Measurements from ENCODE around the gene FMN1.

Gene FMN1

GRCh38 chr15:33197636-33198035 lies 3.1 kb upstream of the FMN1 start:
- DNase-seq: no peak

DNA sequence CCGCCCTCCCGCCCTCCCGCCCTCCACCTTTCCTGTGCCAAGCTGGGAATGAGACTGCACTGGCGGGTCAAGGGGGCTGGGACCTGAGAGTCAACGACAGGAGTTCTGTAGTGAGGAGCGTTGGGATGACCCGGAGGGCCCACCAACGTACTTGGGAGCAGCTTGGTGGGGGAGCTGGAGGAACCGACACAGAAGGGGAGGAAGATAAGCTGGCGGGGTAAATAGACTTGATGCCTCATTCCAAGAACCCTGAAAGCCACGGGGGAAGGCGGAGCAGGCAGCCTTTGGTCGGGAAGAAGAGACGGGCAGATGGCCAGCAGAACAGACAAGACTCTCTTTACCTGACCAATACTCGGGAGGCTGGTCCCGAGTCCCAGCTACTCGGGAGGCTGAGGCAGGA lies 277 bp downstream of the FMN1 start:
- DNase-seq: no peak

GRCh38 chr15:33191591-33191990 lies 2.9 kb downstream of the FMN1 start:
- DNase-seq: no peak

DNA sequence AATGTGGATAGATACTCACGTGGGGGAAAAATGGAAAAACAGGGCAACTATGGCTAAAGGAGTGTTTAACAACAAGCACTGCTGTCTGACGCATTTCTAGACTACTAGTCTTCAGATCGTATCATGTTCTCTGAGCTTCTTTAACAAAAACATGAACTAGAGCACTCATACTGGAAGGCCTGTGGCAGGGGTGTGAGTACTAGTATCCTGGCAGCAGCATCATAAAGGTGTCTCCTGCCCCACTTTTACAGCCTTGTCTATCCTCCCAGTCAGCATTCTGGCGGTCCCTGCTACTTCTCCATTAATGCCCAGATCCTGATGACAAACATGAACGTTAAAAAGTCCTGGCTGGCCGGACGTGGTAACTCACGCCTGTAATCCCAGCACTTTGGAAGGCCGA lies 4.0 kb downstream of the FMN1 start:
- DNase-seq: no peak

DNA sequence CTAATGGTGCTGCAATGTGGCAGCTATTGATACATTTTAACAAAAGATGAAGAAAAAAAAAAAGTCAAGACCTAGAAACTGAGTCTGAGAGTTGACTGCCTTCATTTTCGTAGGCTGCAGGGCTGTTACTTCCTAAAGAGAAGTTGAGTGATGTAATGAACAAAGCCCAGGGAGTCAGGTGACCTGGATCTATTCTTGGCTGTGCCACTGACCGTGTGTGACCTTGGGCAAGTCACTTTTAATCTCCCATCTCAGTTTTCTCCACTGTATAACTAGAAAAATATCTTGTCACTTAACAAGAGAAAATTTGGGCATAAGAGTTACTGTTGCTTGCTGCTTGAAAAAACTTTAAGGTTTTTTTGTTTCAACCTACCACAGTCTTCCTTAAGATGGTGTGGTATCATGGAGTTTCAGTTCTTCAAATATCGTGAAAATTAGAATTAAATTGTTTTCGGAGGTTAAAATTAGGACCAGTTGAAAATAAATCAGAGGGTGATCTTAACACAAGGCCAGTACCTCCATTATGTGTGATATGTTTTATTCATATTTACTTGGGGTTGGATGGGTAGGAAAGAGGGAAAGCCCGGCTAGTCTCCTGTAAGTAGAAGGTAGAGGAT lies 5.8 kb downstream of the FMN1 start:
- DNase-seq: peak; percentile 67

DNA sequence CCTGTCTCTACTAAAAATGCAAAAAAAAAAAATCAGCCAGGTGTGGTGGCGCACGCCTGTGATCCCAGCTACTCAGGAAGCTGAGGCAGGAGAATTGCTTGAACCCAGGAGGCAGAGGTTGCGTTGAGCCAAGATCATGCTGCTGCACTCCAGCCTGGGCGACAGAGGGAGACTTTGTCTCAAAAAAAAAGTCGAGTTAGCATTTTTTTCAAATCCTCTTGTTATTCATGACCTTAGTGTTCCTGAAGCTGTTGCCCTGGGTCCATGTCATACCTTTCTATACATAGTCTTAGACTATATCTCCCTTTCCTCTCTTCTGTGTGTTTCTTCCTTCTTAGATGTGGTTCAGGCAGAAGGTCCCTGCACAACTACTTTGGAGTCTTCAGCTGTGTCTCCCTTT lies 6.4 kb downstream of the FMN1 start:
- no peak for DNase-seq

DNA sequence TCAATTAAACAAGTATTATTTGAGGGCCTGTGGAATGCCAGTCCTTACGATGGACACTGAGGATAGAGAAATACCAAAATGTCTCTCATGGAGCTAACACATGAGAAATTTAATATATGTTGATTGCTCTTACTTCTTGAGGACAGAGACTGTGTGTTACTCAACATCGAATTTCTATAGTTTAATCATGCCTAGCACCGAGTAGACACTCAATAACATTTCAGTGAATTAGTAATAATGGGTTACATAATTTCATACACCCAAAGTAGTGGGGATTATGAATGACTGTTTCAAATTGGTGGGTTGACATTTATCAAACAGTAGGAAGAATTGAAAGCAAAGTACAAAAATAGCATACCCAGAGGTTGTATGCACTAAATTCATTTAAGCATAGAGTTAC lies 11.2 kb downstream of the FMN1 start:
- DNase-seq: no peak

DNA sequence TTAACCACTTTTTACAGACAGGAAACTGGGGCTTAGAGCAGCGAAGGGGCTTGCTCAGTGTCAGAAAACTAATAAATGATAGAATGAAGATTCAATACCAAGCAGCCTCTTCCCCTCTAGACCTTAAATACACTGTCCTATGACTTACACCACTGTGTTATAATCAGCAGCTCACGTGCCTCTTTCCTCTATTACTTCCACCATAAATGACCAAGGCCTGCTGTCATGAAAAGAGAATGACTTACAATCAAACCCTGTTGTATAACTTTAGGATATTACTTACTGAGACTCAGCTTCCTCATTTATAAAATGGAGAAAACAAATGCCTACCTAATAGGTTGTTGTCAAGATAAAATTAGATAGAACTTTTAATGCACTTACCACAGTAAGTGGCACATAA lies 11.6 kb downstream of the FMN1 start:
- DNase-seq: peak; percentile 72

GRCh38 chr15:33182278-33182905 lies 12.1 kb downstream of the FMN1 start:
- DNase-seq: no peak

GRCh38 chr15:33179874-33180273 lies 14.6 kb downstream of the FMN1 start:
- no peak for DNase-seq

DNA sequence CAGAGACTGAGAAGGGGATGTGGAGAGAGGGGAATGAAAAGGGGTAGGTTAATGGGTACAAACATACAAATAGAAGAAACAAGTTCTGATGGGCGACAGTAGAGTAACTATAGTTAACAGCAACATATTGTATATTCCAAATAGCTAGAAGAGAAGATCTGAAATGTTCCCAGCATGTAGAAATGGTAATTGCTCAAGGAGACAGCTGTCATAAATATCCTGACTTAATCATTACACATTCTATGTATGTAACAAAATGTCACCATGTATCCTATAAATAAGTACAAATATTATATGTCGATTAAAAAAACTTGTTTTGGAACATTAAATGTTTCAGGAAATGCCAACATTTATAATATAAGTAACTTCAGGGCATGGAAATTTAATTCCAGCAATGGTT lies 23.3 kb downstream of the FMN1 start:
- no peak for DNase-seq

DNA sequence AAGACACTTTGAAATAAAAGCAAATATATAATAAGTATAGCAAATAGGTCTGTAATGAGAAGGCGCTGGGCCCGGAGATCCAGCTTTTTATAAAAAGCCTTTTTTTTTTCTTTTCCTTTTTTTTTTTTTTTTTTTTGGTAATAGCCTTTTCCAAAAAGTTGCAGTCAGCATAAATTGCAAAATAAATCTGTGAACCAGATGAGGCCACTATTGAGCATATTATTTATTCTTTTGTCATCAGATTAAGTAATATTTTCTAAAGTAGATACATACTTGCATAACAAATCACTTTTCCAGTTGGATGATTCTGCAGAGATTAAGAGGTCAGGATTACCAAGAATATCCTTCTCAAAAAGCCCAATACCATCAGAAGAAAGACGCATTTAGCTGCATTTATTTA lies 24.9 kb downstream of the FMN1 start:
- no peak for DNase-seq

- DNase-seq: no peak
These were observed 26.1 kb downstream of the FMN1 start for GRCh38 chr15:33168444-33168843.

DNA sequence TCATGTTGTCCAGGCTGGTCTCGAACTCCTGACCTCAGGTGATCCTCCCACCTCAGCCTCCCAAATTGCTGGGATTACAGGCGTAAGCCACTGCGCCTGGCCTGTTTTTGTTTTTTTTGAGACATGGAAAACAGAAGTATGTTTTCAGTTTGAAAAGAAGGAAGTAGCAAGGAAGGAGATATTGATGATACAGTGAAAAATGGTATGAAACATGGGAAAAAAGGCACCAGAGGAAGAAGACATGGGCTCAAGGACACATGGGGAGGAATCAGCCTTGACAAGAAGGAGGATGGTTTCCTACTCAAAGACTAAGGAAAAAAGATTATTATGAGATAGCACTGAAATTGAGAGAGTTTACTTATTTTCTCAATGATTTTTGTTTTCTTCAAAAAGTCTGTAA lies 30.7 kb downstream of the FMN1 start:
- peak; percentile 30 for DNase-seq

GRCh38 chr15:33161209-33161608 lies 33.3 kb downstream of the FMN1 start:
- DNase-seq: no peak

GRCh38 chr15:33160581-33161165 lies 33.8 kb downstream of the FMN1 start:
- peak; percentile 23 for DNase-seq

DNA sequence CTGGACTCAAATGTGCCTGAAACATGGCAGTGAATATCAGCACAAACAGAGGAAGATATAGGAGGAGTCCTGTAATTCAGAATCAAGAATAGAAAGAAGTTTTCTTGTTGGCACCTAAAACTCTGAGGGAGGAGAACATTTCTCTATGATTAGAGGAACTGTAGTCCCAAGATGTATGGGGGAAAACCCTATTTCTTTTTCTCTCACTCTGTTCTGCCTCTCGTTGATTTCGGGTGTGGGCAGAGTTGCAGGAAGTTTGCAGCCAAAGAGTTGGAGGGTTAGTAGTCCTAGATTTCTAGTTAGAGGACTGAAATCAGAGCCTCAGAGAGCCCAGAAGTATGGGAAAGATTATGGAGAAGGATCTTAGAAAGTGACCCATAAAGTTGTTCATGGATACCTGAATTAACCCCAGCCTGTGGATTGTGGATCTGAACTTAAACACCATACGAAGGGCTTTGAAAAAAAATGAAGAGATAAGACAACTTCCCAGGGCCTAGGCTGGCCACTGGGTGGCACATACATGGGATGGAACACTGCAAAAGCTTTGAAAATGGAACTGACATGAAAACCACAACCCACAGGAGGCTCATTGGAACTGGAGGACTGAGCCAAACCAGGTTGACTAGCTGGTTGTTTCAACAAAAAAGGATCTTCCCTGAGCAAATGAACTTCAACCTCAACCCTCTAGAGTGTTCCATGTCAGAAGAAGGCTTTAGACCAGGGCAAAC lies 34.6 kb downstream of the FMN1 start:
- DNase-seq: peak; percentile 64

- DNase-seq: peak; percentile 91
These were observed 36.1 kb downstream of the FMN1 start for GRCh38 chr15:33158366-33158765.

- DNase-seq: peak; percentile 79
These were observed 37.0 kb downstream of the FMN1 start for GRCh38 chr15:33157371-33158037.

- DNase-seq: peak; percentile 55
These were observed 38.7 kb downstream of the FMN1 start for GRCh38 chr15:33155691-33156420.

GRCh38 chr15:33154351-33155166 lies 40.0 kb downstream of the FMN1 start:
- peak; percentile 97 for DNase-seq

GRCh38 chr15:33153548-33153947 lies 41.0 kb downstream of the FMN1 start:
- no peak for DNase-seq

All from suppressor macrophage treated with lipopolysaccharide for 4 hours (primary cell).